NCI-H526 treated with DMSO at 0.1 percent for 48 hours (cell line): Measurements from ENCODE around the gene ITGAE.
"Not testable (repeated sequence)": the region's sequence is repeated elsewhere in the genome, so short reads cannot be mapped to it uniquely, and the experiment has no call there.

Source experiments
- DNase-seq: peaks from one replicate; lab custom pipeline; 2025; lab: John Stamatoyannopoulos, UW

ITGAE gene

DNA sequence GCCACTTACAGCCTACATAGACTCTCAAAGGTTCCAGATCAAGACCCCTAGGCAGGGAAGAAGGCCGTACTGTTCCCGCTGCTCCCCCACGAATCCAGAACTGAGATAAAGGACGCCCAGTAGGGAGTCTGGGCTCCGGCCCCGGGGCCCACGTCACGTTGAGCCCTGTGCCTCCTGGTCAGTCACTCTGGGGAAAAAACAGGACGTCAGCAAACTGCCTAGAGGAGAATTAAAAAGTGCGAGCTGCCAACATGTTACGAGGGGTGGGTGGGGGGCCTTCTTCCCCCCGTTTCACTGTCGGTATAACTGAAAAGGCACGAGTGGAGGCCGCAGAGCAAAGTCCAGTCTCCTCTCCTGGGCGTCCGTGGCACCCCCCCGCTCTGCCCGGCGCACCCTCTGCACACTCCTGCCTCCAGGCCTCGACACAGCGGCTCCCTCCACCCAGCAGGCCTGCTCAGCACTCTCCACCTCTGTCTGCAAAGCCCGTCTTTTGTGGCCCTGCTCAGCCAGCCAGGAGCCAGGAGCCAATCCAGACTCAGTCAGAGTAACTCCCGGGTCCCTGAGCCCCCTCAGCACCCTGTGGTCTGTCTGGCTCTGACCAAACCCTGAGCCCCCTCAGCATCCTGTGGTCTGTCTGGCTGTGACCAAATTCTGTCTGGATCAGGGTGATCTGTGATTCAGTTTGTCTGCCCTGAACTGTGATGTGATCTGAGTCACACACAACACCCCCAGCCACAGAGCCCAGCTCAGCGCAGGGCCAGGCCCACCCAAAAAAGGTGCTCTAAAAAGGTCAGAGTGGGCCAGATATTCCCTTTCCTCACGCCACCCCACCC lies 6.2 kb downstream of the ITGAE start:
- no peak for DNase-seq

DNA sequence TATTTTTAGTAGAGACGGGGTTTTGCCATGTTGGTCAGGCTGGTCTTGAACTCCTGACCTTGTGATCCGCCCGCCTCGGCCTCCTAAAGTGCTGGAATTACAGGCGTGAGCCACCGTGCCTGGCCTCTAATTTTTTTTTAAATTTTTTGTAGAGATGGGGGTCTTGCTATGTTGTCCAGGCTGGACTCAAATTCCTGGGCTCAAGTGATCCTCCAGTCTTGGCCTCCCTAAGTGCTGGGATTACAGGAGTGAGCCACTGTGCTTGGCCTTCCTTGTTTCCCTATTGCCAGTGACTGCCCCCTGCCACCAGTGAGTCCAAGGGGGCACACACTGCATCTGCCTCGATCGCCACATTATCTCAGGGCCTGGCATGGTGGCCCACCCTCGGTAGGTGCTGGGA lies 6.8 kb downstream of the ITGAE start:
- not testable (repeated sequence) for DNase-seq

DNA sequence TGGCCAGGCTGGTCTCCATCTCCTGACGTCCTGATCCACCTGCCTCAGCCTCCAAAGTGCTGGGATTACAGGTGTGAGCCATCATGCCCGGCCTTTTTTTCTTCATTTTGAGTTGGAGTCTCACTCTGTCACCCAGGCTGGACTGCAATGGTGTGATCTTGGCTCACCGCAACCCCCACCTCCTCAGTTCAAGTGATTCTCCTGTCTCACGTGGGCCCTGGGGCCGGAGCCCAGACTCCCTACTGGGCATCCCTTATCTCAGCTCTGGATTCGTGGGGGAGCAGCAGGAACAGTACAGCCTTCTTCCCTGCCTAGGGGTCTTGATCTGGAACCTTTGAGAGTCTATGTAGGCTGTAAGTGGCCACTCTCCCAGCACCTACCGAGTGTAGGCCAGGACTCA lies 7.7 kb downstream of the ITGAE start:
- not testable (repeated sequence) for DNase-seq

DNA sequence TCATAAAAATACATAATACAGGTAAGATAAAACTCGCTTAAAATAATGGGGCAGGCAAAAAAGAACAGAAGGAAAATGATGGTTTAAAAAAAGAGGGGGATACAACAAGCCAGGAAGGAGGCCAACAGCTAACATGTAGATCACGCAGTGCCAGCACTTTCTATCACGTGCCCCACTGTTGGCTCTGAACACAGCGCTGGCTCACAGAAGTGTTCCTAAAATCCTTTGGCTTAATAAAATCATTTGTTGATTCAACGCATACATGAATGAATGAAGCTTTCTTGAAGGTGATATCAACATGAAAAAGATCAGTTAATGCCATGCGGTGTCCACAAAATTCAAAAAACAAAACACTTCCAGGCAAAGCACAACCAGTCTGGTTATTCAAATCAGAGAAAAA lies 8.5 kb downstream of the ITGAE start:
- DNase-seq: no peak

DNA sequence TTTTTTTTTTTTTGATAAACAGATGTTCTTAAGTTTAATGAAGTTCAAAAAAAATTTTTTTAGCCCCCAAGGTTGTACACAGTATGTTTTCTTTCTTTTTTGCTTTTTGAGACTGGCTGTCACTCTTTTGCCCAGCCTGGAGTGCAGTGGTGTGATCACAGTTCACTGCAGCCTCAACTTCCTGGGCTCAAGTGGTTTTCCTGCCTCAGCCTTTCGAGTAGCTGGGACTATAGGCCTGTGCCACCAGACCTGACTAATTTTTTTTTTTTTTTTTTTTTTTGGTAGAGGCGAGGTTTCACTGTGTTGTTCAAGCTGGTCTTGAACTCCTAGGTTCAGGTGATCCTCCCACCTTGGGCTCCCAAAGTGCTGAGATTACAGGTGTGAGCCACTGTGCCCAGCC lies 12.8 kb downstream of the ITGAE start:
- no peak for DNase-seq

DNA sequence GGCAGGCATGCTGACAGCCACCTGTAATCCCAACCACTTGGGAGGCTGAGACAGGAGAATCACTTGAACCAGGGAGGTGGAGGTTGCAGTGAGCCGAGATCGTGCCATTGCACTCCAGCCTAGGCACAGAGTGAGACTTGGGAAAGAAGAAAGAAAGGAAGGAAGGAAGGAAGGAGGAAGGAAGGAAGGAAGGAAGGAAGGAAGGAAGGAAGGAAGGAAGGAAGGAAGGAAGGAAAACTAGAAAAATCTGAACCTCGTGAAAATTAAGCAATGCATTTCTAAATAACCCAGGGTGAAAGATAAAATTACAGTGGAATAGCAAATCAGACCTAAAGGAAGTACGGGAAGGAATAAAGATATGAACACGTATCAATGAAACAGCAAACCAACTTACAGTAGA lies 15.7 kb downstream of the ITGAE start:
- DNase-seq: not testable (repeated sequence)

DNA sequence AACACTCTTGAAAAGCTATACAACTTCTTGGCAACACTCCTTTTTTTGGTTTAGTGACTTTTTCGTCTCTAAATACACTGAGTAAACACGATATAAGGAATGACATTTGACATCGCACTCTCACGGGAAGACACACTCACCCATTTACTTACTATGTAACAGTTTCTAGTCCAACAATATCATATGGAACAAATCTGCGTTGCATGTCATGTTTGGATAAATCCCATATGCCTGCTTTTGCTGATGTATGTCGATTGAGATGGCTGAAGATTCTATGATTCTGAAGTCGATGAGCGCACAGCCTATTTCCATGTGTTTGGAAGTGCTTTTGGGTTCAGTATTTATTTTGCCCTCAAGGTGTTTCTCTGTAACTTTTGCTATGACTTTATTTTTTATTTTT lies 18.2 kb downstream of the ITGAE start:
- no peak for DNase-seq

DNA sequence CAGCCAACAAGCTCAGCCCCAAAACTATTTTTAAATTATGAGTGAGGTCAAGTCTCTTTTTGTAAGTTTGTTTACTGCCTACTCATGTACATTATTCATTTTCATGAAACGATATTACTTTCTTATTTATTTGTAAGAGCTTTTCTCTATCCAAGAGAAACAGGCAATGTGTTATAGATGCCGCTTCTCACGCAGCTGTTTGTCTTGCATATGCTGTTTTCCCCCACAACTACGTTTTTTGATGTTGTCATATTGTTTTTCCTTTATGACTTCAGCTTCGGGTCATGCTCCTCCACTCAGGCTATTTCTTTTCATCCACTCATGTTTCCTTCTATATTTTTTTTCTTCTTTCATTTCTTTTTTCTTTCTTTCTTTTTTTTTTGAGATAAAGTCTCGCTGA lies 20.0 kb downstream of the ITGAE start:
- DNase-seq: no peak

DNA sequence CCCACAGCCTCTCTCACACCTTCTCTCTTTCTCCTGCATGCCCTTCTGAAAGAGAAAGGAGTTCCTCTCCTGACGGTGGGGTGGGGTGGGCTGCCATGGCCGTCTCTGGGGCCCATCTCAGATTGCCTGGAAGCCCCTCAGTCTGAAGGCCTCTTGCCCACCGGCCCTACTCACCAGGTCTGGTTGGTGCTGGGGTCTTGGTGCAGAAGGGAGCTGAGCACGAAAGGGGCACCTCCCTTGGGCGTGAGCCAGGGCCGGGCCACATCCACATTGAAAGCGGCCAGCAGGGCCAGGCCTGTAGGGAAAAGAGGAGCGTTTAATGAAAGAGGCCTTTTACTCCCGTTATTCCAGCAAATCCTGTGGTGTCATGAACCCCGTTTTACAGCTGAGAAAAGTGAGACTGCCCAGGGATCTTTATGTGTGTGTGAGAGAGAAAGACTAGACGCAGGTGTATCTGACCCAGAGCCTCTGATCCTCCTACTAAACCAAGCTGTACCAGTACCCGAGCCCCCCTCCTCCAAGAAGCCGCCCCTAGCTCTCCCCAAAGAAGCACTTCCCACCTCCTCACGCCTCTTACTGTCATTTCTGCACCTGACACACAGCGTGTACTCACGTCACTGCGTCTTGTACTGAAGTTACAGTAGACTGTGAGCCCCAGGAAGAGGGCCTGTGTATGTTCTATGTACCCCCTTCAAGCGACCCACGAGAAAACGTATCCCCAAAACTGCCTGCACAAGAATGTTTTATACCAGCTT lies 23.4 kb downstream of the ITGAE start:
- no peak for DNase-seq

DNA sequence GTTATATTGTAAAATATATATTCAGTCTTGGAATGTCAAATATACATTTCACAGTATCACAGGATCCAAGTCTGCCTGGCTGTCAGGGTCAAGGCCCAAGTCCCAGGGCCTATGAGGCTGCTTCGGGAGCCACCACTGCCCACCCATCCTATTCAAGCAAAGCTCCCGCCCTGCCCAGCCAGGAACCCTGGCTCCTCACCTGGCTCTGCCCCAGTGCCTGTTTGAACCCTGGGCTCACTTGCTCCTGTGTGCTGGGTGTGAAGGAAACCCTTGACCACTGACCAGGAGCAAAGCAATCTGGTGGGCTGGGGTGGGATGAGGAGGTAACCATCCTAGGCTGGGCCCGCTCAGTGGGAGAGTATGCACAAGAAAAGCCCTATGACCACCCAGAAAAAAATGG lies 27.0 kb downstream of the ITGAE start:
- no peak for DNase-seq

DNA sequence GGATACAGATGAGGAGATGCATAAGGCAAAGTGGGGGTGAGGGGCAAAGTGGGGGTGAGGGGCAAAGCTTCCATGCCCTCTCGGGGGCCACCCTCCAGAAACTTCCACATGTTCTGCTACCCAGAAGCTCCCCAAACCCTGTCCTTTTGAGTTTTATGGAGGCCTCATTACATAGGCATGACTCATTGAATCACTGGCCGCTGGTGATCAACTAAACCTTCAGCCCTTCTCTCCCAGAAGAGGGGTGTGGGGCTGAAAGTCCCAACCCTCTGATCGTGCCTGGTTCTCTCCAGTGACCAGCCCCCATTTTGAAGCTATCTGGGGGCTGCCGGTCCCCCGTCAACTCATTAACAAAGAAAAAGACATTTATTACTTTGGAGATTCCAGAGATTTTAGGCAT lies 27.5 kb downstream of the ITGAE start:
- DNase-seq: no peak

DNA sequence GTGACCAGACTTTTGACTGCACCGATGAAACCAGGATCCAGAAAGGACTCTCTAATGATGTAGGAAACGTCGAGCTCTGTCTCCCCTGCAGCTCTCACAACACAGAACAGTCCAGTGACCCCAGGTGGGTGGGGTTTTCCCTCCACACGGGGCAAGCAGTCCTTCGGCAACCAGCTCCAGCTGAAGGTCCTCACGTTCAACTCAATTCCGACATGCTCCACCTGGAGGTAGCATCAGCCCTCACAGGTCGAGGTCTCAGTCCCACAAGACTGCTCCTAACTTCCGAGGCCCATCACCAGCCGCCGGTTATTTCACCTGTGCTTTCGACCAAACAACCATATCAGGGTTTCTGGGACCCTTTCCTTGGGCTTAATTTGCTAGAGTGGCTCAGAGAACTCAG lies 28.2 kb downstream of the ITGAE start:
- DNase-seq: no peak

DNA sequence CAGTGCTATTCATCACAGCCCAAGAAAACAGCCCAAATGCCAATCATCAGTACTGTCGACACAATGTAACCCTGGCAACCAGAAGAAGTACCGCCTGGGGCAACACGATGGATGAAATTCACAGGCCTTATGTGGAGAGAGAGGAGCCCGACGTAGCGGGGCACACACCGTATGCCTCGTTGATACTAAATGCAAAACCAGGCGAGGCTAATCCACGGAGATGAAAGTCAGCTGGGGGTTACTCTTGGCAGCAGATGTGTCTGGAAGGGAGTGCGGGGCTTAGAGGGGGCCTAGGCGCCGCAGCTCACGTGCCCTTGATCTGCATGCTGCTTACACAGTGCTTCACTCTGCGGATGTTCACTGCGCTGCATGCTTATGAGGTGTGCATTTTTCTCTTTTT lies 29.8 kb downstream of the ITGAE start:
- DNase-seq: no peak

DNA sequence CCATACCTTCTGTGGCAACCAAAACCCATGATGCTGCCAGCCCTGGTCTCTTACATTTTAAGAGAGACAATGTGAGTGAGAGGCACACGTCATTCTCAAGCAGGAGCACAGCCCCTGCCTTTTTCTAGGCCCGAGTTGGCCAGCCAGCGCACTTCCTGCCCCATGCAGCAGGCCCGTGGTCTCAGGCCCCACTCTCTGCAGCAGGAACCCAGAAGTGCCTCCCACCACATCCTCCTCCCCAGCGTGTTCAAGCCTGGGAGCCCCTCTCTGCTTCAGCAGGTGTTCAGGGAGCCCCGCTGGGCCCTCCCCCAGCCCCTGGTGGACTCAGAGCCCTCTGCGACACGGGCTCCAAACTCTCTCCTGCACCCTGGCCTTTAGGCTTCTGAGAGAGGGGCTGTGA lies 30.5 kb downstream of the ITGAE start:
- DNase-seq: no peak

DNA sequence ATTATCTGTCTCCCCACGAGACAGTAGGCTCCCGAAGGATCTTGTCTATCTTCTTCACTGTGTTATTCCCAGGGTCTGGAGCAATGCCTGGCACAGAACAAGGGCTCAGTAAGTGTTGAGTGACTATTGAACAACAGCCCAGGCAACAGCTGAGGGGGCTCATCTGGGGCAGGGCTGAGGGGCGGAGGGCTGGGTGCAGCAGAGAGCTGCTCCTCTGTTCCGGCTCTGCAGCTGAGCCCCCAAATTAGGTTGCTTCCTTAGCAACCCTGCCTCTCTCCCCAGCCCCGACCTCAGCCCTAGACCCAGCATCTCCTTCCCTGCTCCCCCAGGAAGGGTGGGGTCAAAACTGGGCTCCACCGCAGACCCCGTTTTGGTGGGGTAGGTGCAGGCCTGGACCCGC lies 32.2 kb downstream of the ITGAE start:
- no peak for DNase-seq

DNA sequence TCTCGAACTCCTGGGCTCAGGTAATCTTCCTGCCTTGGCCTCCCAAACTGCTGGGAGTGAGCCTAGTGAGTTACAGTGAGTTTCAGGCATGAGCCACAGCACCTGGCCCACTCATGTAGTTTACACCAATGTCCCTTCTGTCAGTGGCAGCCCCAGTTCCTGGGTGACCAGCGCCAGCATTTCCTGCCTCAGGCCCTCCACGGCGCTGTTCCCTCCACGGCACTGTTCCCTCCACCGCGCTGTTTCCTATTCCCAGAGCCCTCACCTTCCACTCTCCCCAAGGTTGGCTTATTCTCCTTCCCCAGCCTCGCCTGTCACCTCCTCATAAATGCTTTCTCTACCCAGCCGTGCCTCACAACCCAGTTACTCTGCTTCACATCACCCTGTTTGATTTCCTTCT lies 32.6 kb downstream of the ITGAE start:
- DNase-seq: no peak

DNA sequence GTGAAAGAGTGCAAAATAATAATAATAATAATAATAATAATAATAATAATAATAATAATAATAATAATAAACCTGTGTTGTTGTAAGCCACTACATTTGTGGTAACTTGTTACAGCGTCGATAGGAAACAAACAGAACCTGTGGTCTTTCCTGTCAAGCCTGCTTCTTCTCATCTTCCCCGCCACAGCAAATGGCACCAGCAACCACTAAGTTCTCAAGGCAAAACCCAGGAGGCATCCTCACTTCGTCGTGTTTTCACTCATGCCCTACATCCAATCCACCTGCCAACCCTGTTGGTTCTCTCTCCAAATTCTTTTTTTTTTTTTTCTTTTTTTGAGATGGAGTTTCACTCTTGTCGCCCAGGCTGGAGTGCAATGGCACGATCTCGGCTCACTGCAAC lies 34.2 kb downstream of the ITGAE start:
- DNase-seq: no peak

DNA sequence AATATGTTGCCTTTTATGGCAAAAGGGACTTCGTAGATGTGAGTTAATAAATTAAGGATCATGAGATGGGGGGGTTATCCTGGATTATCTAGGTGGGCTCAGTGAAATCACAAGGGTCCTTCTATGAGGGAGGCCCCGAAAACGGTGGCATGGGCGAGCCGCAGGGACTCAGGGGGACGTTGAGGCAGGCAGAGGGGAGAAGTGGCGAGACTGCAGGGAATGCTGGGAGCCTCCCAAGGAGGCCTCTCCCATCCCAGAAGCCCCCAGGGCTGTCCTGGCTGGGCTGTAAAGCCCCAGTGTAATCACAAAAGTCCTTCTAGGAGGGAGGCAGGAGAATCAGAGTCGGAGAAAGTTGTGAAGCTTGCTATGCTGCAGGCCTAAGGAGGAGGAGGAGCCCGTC lies 35.0 kb downstream of the ITGAE start:
- no peak for DNase-seq

DNA sequence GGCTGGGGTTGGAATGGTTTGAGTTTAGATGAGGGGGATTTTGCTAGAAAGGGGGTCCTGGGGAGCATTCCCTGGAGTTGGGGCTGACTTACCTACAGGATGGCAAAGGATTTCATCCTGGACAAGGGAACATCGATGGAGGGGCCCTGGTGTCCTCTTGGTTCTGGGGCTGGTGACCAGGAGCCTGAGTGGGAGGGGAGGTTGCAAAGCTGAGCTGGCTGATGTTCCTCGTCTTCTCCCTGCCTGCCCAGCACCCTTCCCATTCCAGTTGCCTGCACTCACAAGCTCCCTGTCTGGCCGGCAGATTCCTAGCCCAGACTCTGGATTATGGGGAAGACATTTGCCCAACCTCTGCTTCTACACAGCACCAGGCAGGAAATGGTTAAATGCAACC lies 37.2 kb downstream of the ITGAE start:
- no peak for DNase-seq

DNA sequence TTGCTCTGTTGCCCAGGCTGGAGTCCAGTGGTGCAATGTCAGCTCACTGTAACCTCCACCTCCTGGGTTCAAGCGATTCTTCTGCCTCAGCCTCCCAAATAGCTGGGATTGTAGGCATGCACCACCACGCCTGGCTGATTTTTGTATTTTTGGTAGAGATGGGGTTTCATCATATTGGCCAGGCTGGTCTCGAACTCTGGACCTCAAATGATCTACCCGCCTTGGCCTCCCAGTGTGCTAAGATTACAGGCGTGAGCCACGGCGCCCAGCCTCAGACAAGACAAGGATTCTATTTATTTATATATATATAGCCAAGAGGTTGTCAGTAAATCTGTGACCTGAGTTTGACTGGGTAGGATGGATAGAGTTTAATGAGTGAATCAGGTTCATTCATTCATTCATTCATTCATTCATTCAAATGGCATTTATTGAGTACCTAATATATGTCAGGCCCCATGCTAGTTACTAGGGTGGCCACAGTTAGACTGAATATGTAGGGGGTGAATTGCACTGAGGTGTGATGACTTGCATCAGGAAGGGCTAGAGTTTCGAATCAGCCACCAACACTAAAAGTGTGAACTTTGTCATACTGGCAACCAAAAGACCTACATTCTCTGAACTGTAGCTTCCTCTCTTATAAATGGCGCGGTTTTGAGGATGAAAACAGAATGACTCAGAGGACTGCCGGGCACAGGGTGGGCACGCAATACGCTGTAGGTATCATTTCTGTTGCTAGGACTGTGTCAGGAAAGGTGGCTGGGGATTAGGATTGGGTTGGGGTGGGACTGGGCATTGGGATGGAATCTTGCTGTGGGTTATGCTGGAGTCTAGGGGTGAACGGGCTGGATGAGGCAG lies 37.8 kb downstream of the ITGAE start:
- DNase-seq: no peak

DNA sequence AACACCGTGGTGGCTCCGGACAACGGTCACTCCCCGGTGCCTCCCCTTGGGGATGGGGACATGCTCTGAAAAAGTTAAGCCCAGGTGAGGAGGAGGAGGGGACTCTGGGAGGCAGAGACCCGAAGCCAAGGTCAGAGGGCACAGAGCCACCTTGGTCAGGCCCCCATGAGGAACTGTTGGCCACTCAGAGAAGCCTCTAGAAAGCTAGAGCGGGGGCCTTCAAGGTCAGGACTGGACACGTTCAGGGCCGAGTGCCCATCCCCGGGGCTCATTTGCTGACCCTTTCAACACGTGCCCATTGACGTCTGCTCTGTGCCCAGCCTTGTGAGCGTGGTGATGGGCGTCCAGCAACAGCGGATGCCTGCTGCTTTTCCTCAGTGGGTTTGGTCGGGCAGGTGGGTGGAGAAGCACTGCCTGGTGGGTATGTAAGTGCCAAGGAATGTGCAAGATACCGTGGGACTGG lies 39.0 kb downstream of the ITGAE start:
- no peak for DNase-seq

DNA sequence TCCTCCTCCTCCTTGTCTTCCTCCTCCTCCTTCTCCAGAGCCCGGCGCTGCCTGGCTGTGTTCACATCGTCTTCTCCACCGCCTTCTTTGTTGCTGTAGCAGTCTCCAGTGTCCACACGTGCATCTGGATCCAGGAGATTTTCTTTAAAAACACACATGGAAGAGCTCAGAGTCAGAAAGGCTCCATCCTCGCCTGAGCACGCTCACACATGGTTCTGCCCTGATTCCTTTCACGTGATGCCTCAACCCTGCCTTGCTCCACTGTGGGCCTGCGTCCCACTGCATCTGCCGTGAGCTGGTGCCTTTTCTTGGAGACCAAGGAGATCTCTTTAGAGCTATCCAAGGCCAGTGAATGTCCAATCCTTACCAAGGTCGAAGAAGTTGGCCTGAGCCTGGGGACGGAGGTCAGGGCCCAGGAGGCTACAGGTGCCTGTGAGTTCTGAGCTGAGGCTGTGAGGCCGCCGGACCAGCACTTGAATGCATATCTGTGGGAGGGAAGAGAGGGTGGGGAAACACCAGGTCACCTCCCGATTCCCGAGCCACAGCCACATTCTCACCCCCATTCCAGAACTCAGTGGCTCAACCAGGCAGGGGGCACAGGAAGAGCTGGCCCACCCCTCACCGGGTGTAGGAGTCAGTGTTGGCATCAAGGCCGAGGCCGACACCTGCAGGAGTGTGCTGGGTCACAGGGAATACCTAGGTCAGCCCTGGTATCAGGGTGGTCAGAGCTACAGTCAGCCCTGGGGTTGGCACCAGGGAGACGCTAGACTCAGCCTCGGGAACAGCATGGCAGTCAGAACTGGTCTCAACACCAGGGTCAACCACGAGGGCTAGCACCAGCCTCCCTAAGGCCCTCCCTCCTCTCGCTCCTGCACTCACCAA lies 39.7 kb downstream of the ITGAE start:
- no peak for DNase-seq
